ENCODE measurements around the gene CHCHD2. TPM values are rescaled to one million over a fixed set of nuclear protein-coding genes. Genes with fewer than 3 reads are reported as not detected.

The CHCHD2 gene, protein sequence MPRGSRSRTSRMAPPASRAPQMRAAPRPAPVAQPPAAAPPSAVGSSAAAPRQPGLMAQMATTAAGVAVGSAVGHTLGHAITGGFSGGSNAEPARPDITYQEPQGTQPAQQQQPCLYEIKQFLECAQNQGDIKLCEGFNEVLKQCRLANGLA
- total RNA-seq, result 754 and 755 TPM in 2 replicates

DNA sequence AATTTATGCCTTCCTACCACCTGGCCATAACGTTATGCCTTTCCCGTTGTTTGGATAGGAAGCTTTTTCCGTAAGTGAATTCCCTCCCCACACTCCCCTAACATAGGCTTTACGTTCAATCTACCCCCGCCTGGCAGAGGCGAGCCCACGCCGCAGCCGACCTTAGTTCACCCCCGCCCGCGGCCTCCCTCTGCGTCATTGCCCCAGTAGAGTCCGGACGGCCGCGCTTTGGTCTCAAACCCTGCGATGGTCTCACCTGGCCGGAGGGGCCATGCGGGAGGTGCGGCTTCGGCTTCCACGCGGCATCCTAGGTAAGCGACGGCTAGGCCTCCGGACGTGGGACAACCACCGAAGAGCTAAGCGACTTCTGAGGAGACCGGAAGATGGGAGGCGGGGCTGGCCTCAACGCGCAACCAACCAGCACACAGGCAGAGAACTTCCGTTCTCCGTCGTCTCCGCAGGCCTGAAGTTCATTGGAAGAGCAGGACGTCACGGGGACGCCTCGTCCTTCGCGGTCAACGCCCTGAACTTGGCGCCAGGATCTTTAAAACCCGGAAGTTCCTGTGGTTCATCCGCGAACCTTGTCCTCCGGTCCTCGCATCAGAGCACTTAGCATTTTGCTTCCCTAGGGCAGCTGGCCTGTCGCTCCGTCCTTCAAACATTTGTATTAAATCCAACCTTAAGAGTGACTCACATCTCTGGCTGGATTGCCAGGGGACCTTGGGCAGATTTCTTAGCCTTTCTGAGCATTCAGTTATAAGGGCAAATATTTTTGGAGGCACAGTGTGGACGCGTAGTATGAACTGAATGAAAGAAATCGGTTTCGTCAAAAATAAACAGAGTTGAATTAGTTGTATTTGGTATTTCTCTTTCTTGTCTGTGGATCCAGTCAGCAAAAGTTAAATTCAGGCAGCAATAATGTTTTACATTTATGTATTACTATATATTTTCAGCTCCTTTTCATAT, at the start of gene CHCHD2:
Gene CHCHD2 (minus strand): TSS at position 369 of the 966 bp plus-strand sequence. CDS start 63 bp downstream, at position 306.

DNA sequence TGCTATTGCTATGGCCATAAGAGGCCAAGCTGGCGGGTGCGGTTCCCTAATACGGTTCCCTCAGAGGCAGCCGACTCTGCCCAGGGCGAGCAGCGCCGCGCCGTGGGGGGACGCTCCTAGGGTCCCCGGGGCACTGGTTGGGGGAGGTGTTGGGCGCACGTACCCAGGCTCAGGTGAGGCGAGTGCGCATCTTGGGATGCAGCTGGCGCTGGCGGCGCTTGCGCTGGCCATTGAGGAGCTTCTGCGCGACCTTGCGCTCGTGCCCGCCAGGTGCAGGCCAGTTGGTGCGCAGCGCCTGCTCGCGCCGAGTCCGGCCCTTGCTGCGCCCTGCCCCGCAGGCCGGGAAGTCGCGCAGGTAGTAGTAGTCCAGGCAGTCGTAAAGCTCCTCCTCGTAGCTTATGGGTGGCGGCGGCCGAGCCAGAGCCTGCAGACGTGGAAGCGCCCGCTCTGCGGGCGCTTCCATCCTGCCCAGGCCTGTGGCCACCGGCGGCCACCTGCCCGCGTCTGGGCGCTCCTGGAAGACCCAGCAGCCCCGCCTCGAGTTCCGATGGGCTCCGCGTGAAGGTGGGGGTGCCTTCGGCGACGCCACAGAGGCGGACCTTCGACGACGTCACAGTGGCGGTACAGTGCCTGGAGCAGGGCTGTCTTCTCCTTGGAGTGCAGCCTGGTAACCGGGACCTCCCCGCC, 9.7 kb upstream of the CHCHD2 start, which contains the start of gene NUPR2:
Gene NUPR2 (minus strand): TSS at position 566 of the 687 bp plus-strand sequence. CDS start 103 bp downstream, at position 463.

DNA sequence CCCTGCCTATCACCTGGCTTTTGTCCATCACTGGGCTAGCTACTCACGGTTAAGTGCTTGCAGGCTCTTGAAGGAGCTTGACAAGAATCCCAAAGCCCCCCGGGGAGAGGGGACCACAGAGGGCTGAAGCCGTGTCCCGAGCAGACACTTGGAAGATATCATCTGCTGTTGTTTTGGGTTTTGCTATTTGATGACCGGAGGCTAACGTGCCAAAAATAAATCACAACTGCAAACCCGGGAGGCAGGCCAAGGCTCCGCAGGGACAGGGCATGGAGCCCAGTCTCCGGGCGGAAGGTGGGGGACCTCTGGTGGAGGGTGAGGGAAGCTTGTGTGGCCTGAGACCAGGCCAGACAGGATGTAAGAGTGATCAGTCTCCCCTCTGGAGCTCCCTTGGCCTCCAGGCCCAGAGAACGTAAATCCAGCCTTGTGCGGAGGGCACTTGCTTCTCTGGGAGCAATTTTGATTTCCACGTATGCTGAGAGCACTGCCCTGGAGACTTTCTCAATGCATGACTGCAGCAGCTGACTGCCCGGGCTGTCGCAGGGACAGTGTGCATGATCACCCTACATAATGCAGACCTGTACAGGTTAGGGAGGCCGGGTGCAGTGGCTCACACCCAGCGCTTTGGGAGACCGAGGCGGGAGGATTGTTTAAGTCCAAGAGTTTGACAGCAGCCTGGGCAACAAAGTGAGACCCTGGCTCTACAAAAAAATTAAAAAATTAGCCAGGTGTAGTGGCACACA, 13.3 kb downstream of the CHCHD2 start, which contains the start of gene PHKG1:
Gene PHKG1 (minus strand): TSS at position 164 of the 743 bp plus-strand sequence. CDS start 4,011 bp downstream, outside the sequence.

DNA sequence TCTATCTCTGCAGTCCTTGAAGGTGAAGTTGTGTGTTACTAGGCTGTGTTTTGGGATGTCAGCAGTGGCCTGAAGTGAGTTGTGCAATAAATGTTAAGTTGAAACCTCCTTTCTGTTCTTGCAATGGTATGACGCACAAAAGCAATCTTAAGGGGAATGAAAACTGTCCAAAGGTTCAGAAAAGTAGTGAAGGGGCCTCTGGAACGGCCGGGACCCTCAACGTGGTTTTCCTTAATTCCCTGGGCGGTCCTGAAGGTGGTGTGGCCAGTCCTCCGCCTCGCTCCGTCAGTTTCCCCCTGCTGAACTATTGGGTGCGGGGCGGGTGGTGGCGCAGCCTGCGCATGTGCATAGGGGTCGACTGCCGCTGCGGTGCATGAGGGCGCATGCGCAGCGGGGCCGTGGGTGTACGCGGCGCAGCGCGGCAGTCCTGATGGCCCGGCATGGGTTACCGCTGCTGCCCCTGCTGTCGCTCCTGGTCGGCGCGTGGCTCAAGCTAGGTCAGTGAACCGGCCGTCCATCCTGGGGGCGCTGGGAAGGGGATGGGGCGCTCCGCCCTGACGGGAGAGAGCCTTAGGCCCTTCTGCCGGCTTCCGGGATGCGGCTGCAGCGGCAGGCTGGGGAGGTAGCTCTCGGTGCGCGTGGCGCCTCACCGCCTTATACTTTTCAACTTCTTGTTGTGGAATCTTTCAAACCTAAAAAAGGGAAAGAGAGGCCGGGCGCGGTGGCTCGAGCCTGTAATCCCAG, 42.2 kb downstream of the CHCHD2 start, which contains the start of gene SUMF2:
Gene SUMF2 (plus strand): TSS at position 405 of the 744 bp plus-strand sequence. CDS start 26 bp downstream, at position 431.

Other genes starting within 250 kb of the CHCHD2 start
- not detected in 2 replicates for gene SEPTIN14, start 243.7 kb downstream of the CHCHD2 start, total RNA-seq
- gene ZNF713, start 219.0 kb downstream of the CHCHD2 start, total RNA-seq, result 0.38 and 0.47 TPM in 2 replicates
- 11.1 and 15.9 TPM in 2 replicates for gene MRPS17, start 154.6 kb downstream of the CHCHD2 start, total RNA-seq
- gene NIPSNAP2, start 141.9 kb downstream of the CHCHD2 start, total RNA-seq, result 53.3 and 54.4 TPM in 2 replicates
- gene PSPH, start 55.0 kb downstream of the CHCHD2 start, total RNA-seq, result 66.4 and 72.3 TPM in 2 replicates
- 150 and 262 TPM in 2 replicates for gene CCT6A, start 54.7 kb downstream of the CHCHD2 start, total RNA-seq
- 149 and 155 TPM in 2 replicates for gene SUMF2, start 42.2 kb downstream of the CHCHD2 start, total RNA-seq
- gene PHKG1, start 13.5 kb downstream of the CHCHD2 start, total RNA-seq, result 0.08 TPM in 1 of 2 replicates, not detected in the other
- gene NUPR2, start 9.9 kb upstream of the CHCHD2 start, total RNA-seq, result not detected in 2 replicates

Data from hair follicular keratinocyte (primary cell).